ENCODE data around the gene CISTR.

DNA sequence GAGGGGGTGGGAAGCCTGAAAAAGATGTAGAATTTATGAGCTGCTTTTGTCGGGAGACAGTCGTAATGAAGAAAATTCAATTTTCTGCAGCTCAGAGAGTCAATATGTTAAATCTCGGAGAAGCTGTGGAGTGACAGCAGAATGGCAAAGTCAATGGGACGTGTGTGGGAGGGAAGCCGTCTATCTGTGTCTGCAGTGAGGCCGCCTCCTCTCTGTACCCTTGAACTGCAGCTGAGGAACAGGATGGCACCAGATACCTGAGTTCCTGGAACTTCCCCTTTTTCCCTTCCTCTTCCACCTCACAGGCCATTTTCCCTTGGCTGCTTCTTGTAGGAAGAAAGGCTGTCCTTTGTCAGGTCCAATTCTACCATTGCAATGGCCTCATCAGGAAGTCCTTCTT is 15.2 kb downstream of the CISTR start:
- TF ChIP-seq, protein P1, sequence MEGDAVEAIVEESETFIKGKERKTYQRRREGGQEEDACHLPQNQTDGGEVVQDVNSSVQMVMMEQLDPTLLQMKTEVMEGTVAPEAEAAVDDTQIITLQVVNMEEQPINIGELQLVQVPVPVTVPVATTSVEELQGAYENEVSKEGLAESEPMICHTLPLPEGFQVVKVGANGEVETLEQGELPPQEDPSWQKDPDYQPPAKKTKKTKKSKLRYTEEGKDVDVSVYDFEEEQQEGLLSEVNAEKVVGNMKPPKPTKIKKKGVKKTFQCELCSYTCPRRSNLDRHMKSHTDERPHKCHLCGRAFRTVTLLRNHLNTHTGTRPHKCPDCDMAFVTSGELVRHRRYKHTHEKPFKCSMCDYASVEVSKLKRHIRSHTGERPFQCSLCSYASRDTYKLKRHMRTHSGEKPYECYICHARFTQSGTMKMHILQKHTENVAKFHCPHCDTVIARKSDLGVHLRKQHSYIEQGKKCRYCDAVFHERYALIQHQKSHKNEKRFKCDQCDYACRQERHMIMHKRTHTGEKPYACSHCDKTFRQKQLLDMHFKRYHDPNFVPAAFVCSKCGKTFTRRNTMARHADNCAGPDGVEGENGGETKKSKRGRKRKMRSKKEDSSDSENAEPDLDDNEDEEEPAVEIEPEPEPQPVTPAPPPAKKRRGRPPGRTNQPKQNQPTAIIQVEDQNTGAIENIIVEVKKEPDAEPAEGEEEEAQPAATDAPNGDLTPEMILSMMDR (IDR thresholded peaks at IDR 0.05; ENCODE audit: insufficient read depth, low read depth, low read length), result no peak
- no peak for TF ChIP-seq EZH2 (IDR thresholded peaks at IDR 0.05; ENCODE audit: insufficient read depth, low read length)

All from astrocyte (in vitro differentiated cells and primary cell).